Gastroesophageal sphincter (tissue), 4 donors: ENCODE results near the gene ANKRD65. TPM values are rescaled to one million over a fixed set of nuclear protein-coding genes. Genes with fewer than 3 reads are reported as not detected.
"Not testable (repeated sequence)": the region's sequence is repeated elsewhere in the genome, so short reads cannot be mapped to it uniquely, and the experiment has no call there.

Experiments
- ATAC-seq: fragments of 150-250 bp; one replicate; pipeline ENCODE4 v1.9.1; 2016; ENCODE audit warnings: mild to moderate bottlenecking, moderate library complexity
- H3K27ac ChIP-seq, 4 donors: fragments of 200-600 bp; sonication (generic) in 3 of 4; 1 replicate in 3 of 4; 2 replicates in 1 of 4; pipeline ENCODE4 v1.5.1; 2016 to 2019
- H3K27me3 ChIP-seq: fragments of 200-600 bp; sonication (generic); one replicate; pipeline ENCODE4 v1.5.1; 2019
- H3K36me3 ChIP-seq, 2 donors: fragments of 200-600 bp; sonication (generic); one replicate each; pipeline ENCODE4 v1.5.1; 2019; ENCODE audit warnings: control low read depth in 1 of 2
- H3K4me1 ChIP-seq, 3 donors: fragments of 200-600 bp; sonication (generic); 1 replicate in 2 of 3; 2 replicates in 1 of 3; pipeline ENCODE4 v1.5.1; 2016 to 2019; ENCODE audit warnings: control low read depth in 2 of 3
- H3K4me3 ChIP-seq, 2 donors: fragments of 200-600 bp; sonication (generic); one replicate each; pipeline ENCODE4 v1.5.1; 2019; ENCODE audit warnings: mild to moderate bottlenecking in 1 of 2, moderate library complexity in 1 of 2
- H3K9me3 ChIP-seq, 3 donors: fragments of 200-600 bp; sonication (generic); one replicate each; pipeline ENCODE4 v1.5.1; 2017 to 2019; ENCODE audit warnings: control low read depth in 2 of 3
- CTCF ChIP-seq, 4 experiments: fragments of 200-600 bp in 2 of 4; fragments of 450-650 bp in 2 of 4; sonication (generic) in 1 of 4; IDR thresholded peaks; one replicate each; pipeline ENCODE4 v1.5.1; 2017 to 2019; ENCODE audit warnings: antibody characterized with exemption in 4 of 4, mild to moderate bottlenecking in 2 of 4, moderate library complexity in 2 of 4
- EP300 ChIP-seq: sonication (generic); formaldehyde crosslinking; IDR thresholded peaks from one replicate; pipeline ENCODE4 v1.6.1; 2017; ENCODE audit warnings: antibody characterized with exemption, mild to moderate bottlenecking
- POLR2A ChIP-seq, 2 donors: fragments of 450-650 bp; IDR thresholded peaks; one replicate each; pipeline ENCODE4 v1.6.1; 2017; ENCODE audit warnings: antibody characterized with exemption in 2 of 2, mild to moderate bottlenecking in 2 of 2, moderate library complexity in 1 of 2
- POLR2AphosphoS5 ChIP-seq: sonication (generic); formaldehyde crosslinking; IDR thresholded peaks from one replicate; pipeline ENCODE4 v1.6.1; 2017; ENCODE audit warnings: antibody characterized with exemption
- WGBS, 2 donors: methylation state at CpG; one replicate each; pipeline ENCODE4 v1.1.5; 2018; ENCODE audit warnings: low coverage in 1 of 2; 5-methylcytosine and 5-hydroxymethylcytosine counted together
- total RNA-seq, 4 donors: library from RNA; depleted of rRNA; stranded (reverse); fragments of >200 nt; gene quantifications; one replicate each; pipeline ENCODE4 v1.1.0, GENCODE V29; 2016

Gene ANKRD65
- total RNA-seq, 4 donors from 2014 or later: 8.7 to 16.9 (median 10.3) TPM

GRCh38 chr1:1429671-1430073 is 8.6 kb upstream of the ANKRD65 start:
- Histone ChIP-seq H3K9me3 (no peaks in the 10 kb centered on the region), H3K4me1 (peaks cover 0 to 87% (median 51%) of the 10 kb centered on the region in 3 donors), H3K4me3 (no peak overlapping the region), H3K36me3 (no peaks in the 10 kb centered on the region), H3K27me3 (no peaks in the 10 kb centered on the region), H3K27ac (peak overlapping the region; percentile 79 to 97 (median 94))
- no peak for ATAC-seq
- WGBS, 2 donors: 36 to 42% methylated on average over 2 to 6 of the region's 6 CpGs
- TF ChIP-seq POLR2A (IDR thresholded peaks at IDR 0.05): no peak
- no peak for TF ChIP-seq EP300
- no peak for TF ChIP-seq POLR2AphosphoS5
- TF ChIP-seq CTCF (IDR thresholded peaks at IDR 0.05): no peak

- not testable (repeated sequence) for ATAC-seq, H3K4me3 ChIP-seq, H3K36me3 ChIP-seq, H3K9me3 ChIP-seq, H3K27me3 ChIP-seq
- 74 to 92% methylated on average over 5 to 6 of the region's 6 CpGs for whole genome bisulfite sequencing, 2 donors
- peak overlapping the region in 3 of 4 donors; percentile 94 to 97 (median 95) for H3K27ac ChIP-seq
- peaks cover 0 to 80% (median 44%) of the 10 kb centered on the region in 3 donors for H3K4me1 ChIP-seq
Measured at GRCh38 chr1:1428967-1429366, 7.9 kb upstream of the ANKRD65 start.

- no peak for TF ChIP-seq POLR2A (IDR thresholded peaks at IDR 0.05)
- no peak for TF ChIP-seq POLR2AphosphoS5
- TF ChIP-seq EP300: no peak
- TF ChIP-seq CTCF (IDR thresholded peaks at IDR 0.05): no peak
- ATAC-seq: no peak
- Histone ChIP-seq H3K4me1 (peaks cover 0 to 72% (median 36%) of the 10 kb centered on the region in 3 donors), H3K27ac (peak overlapping the region in 3 of 4 donors; percentile 85 to 97 (median 94)), H3K4me3 (no peak overlapping the region), H3K9me3 (no peaks in the 10 kb centered on the region), H3K27me3 (no peaks in the 10 kb centered on the region), H3K36me3 (no peaks in the 10 kb centered on the region)
- WGBS, 2 donors: 60 to 72% methylated on average over 8 to 14 of the region's 19 CpGs
Measured at GRCh38 chr1:1428174-1428573, 7.1 kb upstream of the ANKRD65 start.

GRCh38 chr1:1427820-1428148 is 6.7 kb upstream of the ANKRD65 start:
- no peak for ATAC-seq
- no peak for TF ChIP-seq CTCF (IDR thresholded peaks at IDR 0.05)
- no peak for TF ChIP-seq POLR2AphosphoS5
- no peak for TF ChIP-seq POLR2A (IDR thresholded peaks at IDR 0.05)
- TF ChIP-seq EP300: no peak
- peak overlapping the region in 3 of 4 donors; percentile 85 to 97 (median 94) for H3K27ac ChIP-seq

GRCh38 chr1:1427106-1427819 is 6.2 kb upstream of the ANKRD65 start:
- Histone ChIP-seq H3K4me1 (peaks cover 0 to 63% (median 27%) of the 10 kb centered on the region in 3 donors), H3K4me3 (peak overlapping the region; percentile 26 to 66), H3K36me3 (no peaks in the 10 kb centered on the region), H3K27me3 (no peaks in the 10 kb centered on the region), H3K27ac (peak overlapping the region in 3 of 4 donors; percentile 78 to 97 (median 85)), H3K9me3 (no peaks in the 10 kb centered on the region)
- no peak for TF ChIP-seq POLR2AphosphoS5
- no peak for TF ChIP-seq POLR2A (IDR thresholded peaks at IDR 0.05)
- no peak for TF ChIP-seq CTCF (IDR thresholded peaks at IDR 0.05)
- TF ChIP-seq EP300: no peak
- ATAC-seq: no peak
- WGBS, 2 donors: 12 to 14% methylated on average over 6 to 9 of the region's 66 CpGs

More at GRCh38 chr1:1427820-1428148, 6.7 kb upstream of the ANKRD65 start:
- H3K4me3 ChIP-seq: peak overlapping the region; percentile 26 to 66
- H3K36me3 ChIP-seq: no peaks in the 10 kb centered on the region
- no CpG with 5 or more reads among the region's 22 CpGs for WGBS, 2 donors
- H3K27me3 ChIP-seq: no peaks in the 10 kb centered on the region
- H3K4me1 ChIP-seq: peaks cover 0 to 68% (median 32%) of the 10 kb centered on the region in 3 donors
- H3K9me3 ChIP-seq: no peaks in the 10 kb centered on the region
